H9 (cell line): Measurements from ENCODE around the gene TADA2B. TPM values are rescaled to one million over a fixed set of nuclear protein-coding genes. Genes with fewer than 3 reads are reported as not detected.
"Not testable (repeated sequence)": the region's sequence is repeated elsewhere in the genome, so short reads cannot be mapped to it uniquely, and the experiment has no call there.

ENCODE experiments used
- DNase-seq: peaks from one replicate; pipeline ENCODE4 v3.0.0-alpha.2; 2017
- H2AFZ ChIP-seq: one replicate; pipeline ENCODE4 v1.6.1; 2013; ENCODE audit warnings: mild to moderate bottlenecking, low read length, control low read depth, moderate library complexity
- H2AK5ac ChIP-seq: 2 replicates; pipeline ENCODE4 v1.6.1; 2013; ENCODE audit warnings: low read length, control low read depth, mixed read lengths; ENCODE audit not compliant: insufficient read length
- H2BK120ac ChIP-seq: one replicate; pipeline ENCODE4 v1.6.1; 2013; ENCODE audit warnings: low read depth, mild to moderate bottlenecking, low read length, control low read depth, inconsistent platforms; ENCODE audit not compliant: poor library complexity, severe bottlenecking
- H2BK12ac ChIP-seq: 2 replicates; pipeline ENCODE4 v1.6.1; 2013; ENCODE audit warnings: low read length, control low read depth, mixed read lengths, low read depth; ENCODE audit not compliant: insufficient read length
- H2BK15ac ChIP-seq: 2 replicates; pipeline ENCODE4 v1.6.1; 2013; ENCODE audit warnings: low read depth, low read length, control low read depth
- H2BK20ac ChIP-seq: one replicate; pipeline ENCODE4 v1.6.1; 2013; ENCODE audit warnings: low read depth, mild to moderate bottlenecking, low read length, control low read depth, inconsistent platforms; ENCODE audit not compliant: poor library complexity, severe bottlenecking
- H2BK5ac ChIP-seq: 2 replicates; pipeline ENCODE4 v1.6.1; 2013; ENCODE audit warnings: low read length, control low read depth, mixed read lengths; ENCODE audit not compliant: insufficient read length
- H3K14ac ChIP-seq: 2 replicates; pipeline ENCODE4 v1.6.1; 2013; ENCODE audit warnings: low read length, control low read depth; ENCODE audit not compliant: insufficient read depth
- H3K18ac ChIP-seq: 2 replicates; pipeline ENCODE4 v1.6.1; 2013; ENCODE audit warnings: low read depth, mild to moderate bottlenecking, mixed read lengths, low read length, control low read depth; ENCODE audit not compliant: insufficient read length
- H3K23ac ChIP-seq: 2 replicates; pipeline ENCODE4 v1.6.1; 2013; ENCODE audit warnings: low read length, control low read depth, mixed read lengths, low read depth; ENCODE audit not compliant: insufficient read length
- H3K23me2 ChIP-seq: 2 replicates; pipeline ENCODE4 v1.6.1; 2013; ENCODE audit warnings: low read depth, mild to moderate bottlenecking, mixed read lengths, low read length, control low read depth; ENCODE audit not compliant: insufficient read length, poor library complexity, severe bottlenecking
- H3K27ac ChIP-seq: 2 replicates; pipeline ENCODE4 v1.5.1; 2013; ENCODE audit warnings: low read length, control low read depth, mixed read lengths, low read depth; ENCODE audit not compliant: insufficient read length
- H3K27me3 ChIP-seq: 2 replicates; pipeline ENCODE4 v1.6.1; 2013; ENCODE audit warnings: low read length, control low read depth, inconsistent platforms; ENCODE audit not compliant: insufficient read depth
- H3K4ac ChIP-seq: 2 replicates; pipeline ENCODE4 v1.6.1; 2013; ENCODE audit warnings: low read depth, mild to moderate bottlenecking, control low read depth, inconsistent platforms, low read length, moderate library complexity
- H3K4me1 ChIP-seq: 2 replicates; pipeline ENCODE4 v1.6.1; 2013; ENCODE audit warnings: low read length, control low read depth, inconsistent platforms; ENCODE audit not compliant: insufficient read depth
- H3K4me2 ChIP-seq: 2 replicates; pipeline ENCODE4 v1.6.1; 2013; ENCODE audit warnings: low read length, control low read depth, mixed read lengths; ENCODE audit not compliant: insufficient read length, insufficient read depth
- H3K56ac ChIP-seq: 2 replicates; pipeline ENCODE4 v1.6.1; 2013; ENCODE audit warnings: low read depth, mild to moderate bottlenecking, mixed read lengths, low read length, control low read depth; ENCODE audit not compliant: insufficient read length
- H3K79me1 ChIP-seq: 2 replicates; pipeline ENCODE4 v1.6.1; 2013; ENCODE audit warnings: low read depth, mild to moderate bottlenecking, moderate library complexity, low read length, control low read depth, inconsistent platforms; ENCODE audit not compliant: insufficient read depth, poor library complexity, severe bottlenecking
- H3K79me2 ChIP-seq: 2 replicates; pipeline ENCODE4 v1.6.1; 2013; ENCODE audit warnings: low read length, control low read depth, inconsistent platforms; ENCODE audit not compliant: insufficient read depth
- H3K9ac ChIP-seq: 2 replicates; pipeline ENCODE4 v1.6.1; 2013; ENCODE audit warnings: low read length, control low read depth, mixed read lengths; ENCODE audit not compliant: insufficient read length; ENCODE audit errors: extremely low read depth
- H3K9me3 ChIP-seq: one replicate; pipeline ENCODE4 v1.6.1; 2013; ENCODE audit warnings: low read depth, low read length, inconsistent platforms; ENCODE audit not compliant: control insufficient read depth
- H3T11ph ChIP-seq: one replicate; pipeline ENCODE4 v1.6.1; 2013; ENCODE audit warnings: mild to moderate bottlenecking, low read length, control low read depth, inconsistent platforms
- H4K20me1 ChIP-seq: one replicate; pipeline ENCODE4 v1.6.1; 2013; ENCODE audit not compliant: control insufficient read depth, insufficient read length, insufficient read depth
- H4K5ac ChIP-seq: 2 replicates; pipeline ENCODE4 v1.6.1; 2013; ENCODE audit warnings: low read depth, mild to moderate bottlenecking, mixed read lengths, low read length, control low read depth; ENCODE audit not compliant: insufficient read length
- H4K8ac ChIP-seq: replicated peaks from 2 replicates; pipeline ENCODE4 v1.6.1; 2013; ENCODE audit warnings: low read length, control low read depth, mixed read lengths, low read depth; ENCODE audit not compliant: insufficient read length
- H4K91ac ChIP-seq: 2 replicates; pipeline ENCODE4 v1.6.1; 2013; ENCODE audit warnings: low read depth, mild to moderate bottlenecking, moderate library complexity, mixed read lengths, low read length, control low read depth; ENCODE audit not compliant: insufficient read length
- H3K27ac Mint-ChIP-seq, 3 experiments: 2 replicates in 2 of 3; 3 replicates in 1 of 3; pipeline ENCODE4 v1.8.0; 2020 to 2021; ENCODE audit warnings: mixed read lengths in 3 of 3, mild to moderate bottlenecking in 1 of 3, moderate library complexity in 1 of 3
- H3K27me3 Mint-ChIP-seq: 2 replicates; pipeline ENCODE4 v1.8.0; 2021; ENCODE audit warnings: low read depth, mild to moderate bottlenecking, moderate library complexity, mixed read lengths
- H3K36me3 Mint-ChIP-seq, 3 experiments: 2 replicates in 2 of 3; 3 replicates in 1 of 3; pipeline ENCODE4 v1.8.0; 2020 to 2021; ENCODE audit warnings: low read depth in 3 of 3, mixed read lengths in 3 of 3; ENCODE audit not compliant: insufficient read depth in 1 of 3
- H3K4me1 Mint-ChIP-seq, 2 experiments: 2 replicates each; pipeline ENCODE4 v1.8.0; 2020; ENCODE audit warnings: mixed read lengths in 2 of 2
- H3K4me3 Mint-ChIP-seq, 2 experiments: 2 replicates in 1 of 2; 3 replicates in 1 of 2; pipeline ENCODE4 v1.8.0; 2020 to 2021; ENCODE audit warnings: mild to moderate bottlenecking in 2 of 2, mixed read lengths in 2 of 2, moderate library complexity in 1 of 2
- H3K9me3 Mint-ChIP-seq, 2 experiments: 2 replicates in 1 of 2; 3 replicates in 1 of 2; pipeline ENCODE4 v1.8.0; 2020; ENCODE audit warnings: mild to moderate bottlenecking in 2 of 2, mixed read lengths in 2 of 2, moderate library complexity in 1 of 2
- WGBS: extraction: QIAGEN DNeasy Blood & Tissue Kit; methylation state at CpG from one replicate; pipeline ENCODE4 v1.1.7; 2013; ENCODE audit warnings: missing lambda C conversion rate, low lambda C conversion rate, mixed read lengths; ENCODE audit not compliant: insufficient read length; ENCODE audit errors: extremely low coverage; 5-methylcytosine and 5-hydroxymethylcytosine counted together
- total RNA-seq: library from RNA; stranded (reverse); gene quantifications from 2 replicates; pipeline ENCODE4 v1.2.1, GENCODE V29; 2021
- TF ChIP-seq, protein P1 (sequence below): fragments of 200-600 bp; sonication (generic); conservative IDR thresholded peaks from 3 replicates; pipeline ENCODE4 v1.8.0; 2021; ENCODE audit warnings: antibody characterized with exemption, mild to moderate bottlenecking

The TADA2B gene
- total RNA-seq, 1 experiment from 2014 or later = 14.0 TPM

DNA sequence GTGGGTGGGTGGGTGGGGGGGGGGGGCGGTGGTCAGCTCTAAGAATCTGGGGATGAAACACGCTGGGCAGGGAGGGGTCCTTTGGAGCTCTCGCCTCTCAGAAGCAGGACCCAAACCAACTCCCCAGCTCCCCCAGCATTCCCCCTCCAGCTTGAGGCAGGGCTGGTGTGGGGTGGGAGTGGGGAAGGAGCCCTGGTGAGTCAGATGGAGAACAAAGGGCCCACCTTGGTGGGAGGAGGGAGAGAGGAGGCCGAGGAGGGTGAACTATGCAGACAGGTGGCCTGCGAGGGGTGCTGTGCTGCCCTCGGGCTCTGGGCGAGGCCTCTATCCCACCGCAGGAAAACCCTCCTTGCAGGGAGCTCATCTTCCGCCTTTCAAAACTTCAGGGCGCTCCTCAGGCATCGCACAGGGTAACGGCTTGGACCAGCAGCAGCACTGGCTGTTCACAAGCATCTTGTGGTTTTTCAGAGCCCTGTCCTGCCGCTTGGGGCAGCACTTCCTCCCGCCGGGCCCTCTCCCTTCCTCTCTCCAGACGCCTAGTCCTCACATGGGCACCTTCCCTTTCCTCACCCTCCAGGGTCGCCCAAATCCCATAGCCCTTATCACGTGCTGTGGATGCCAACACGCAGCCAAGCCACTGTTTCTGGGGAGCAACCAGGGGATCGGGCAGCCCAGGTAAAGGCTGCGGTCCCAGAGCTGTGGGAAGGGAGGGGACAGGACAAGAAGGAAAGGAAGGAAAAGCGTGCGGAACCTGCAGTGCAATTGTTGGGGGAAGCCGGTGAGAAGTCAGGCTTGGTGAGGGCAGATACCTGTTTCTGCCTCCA is 58.7 kb downstream of the TADA2B start:
- no CpG with 5 or more reads among the region's 24 CpGs for WGBS
- Histone ChIP-seq H3K4me1 (peaks cover 2% of the 10 kb centered on the region; the same call in 1 of the 2 replicates), H3K4ac (no peak overlapping the region), H3K23ac (no peak overlapping the region), H3K79me2 (no peaks in the 10 kb centered on the region), H4K5ac (no peak overlapping the region), H3K14ac (no peak overlapping the region), H2BK12ac (no peak overlapping the region), H3K79me1 (no peaks in the 10 kb centered on the region), H3K27ac (no peak overlapping the region), H3K9ac (no peak overlapping the region), H3K18ac (no peak overlapping the region), H4K20me1 (no peaks in the 10 kb centered on the region), H2AFZ (no peak overlapping the region), H3T11ph (no peak overlapping the region), H2BK5ac (no peak overlapping the region), H2BK15ac (no peak overlapping the region), H4K8ac (no peak overlapping the region), H3K23me2 (peaks cover 10% of the 10 kb centered on the region), H2BK20ac (no peak overlapping the region), H2AK5ac (no peak overlapping the region), H4K91ac (no peak overlapping the region), H3K56ac (no peak overlapping the region), H3K27me3 (no peaks in the 10 kb centered on the region; the same call in 1 of the 2 replicates), H2BK120ac (no peak overlapping the region), H3K9me3 (no peaks in the 10 kb centered on the region), H3K4me2 (peak overlapping the region; percentile 61)
- Mint-ChIP-seq H3K27me3 (peaks cover 83% of the 10 kb centered on the region), H3K4me1 (peaks cover 9 to 17% of the 10 kb centered on the region in 2 experiments), H3K9me3 (no peaks in the 10 kb centered on the region), H3K27ac (no peak overlapping the region), H3K36me3 (no peaks in the 10 kb centered on the region), H3K4me3 (peak overlapping the region; percentile 79 to 91)
- TF ChIP-seq, protein P1, sequence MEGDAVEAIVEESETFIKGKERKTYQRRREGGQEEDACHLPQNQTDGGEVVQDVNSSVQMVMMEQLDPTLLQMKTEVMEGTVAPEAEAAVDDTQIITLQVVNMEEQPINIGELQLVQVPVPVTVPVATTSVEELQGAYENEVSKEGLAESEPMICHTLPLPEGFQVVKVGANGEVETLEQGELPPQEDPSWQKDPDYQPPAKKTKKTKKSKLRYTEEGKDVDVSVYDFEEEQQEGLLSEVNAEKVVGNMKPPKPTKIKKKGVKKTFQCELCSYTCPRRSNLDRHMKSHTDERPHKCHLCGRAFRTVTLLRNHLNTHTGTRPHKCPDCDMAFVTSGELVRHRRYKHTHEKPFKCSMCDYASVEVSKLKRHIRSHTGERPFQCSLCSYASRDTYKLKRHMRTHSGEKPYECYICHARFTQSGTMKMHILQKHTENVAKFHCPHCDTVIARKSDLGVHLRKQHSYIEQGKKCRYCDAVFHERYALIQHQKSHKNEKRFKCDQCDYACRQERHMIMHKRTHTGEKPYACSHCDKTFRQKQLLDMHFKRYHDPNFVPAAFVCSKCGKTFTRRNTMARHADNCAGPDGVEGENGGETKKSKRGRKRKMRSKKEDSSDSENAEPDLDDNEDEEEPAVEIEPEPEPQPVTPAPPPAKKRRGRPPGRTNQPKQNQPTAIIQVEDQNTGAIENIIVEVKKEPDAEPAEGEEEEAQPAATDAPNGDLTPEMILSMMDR = peak; percentile 86
- DNase-seq = peak; percentile 89

DNA sequence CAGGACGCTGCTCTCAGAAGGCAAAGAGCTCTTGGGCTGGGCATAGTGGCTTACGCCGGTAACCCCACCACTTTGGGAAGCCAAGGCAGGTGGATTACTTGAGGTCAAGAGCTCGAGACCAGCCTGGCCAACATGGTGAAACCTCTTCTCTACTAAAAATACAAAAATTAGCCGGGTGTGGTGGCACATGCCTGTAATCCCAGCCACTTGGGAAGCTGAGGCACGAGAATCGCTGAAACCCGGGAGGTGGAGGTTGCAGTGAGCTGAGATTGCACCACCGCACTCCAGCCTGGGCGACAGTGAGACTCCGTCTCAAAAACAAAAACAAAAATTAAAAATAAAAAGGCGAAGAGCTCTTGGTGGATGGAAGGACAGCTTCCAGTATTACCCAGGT is 59.3 kb downstream of the TADA2B start:
- peaks cover 9 to 17% of the 10 kb centered on the region in 2 experiments for H3K4me1 Mint-ChIP-seq
- H4K8ac ChIP-seq, H3K23me2 ChIP-seq, H3K23ac ChIP-seq, H3T11ph ChIP-seq, H3K79me2 ChIP-seq, DNase-seq, H2BK15ac ChIP-seq, H2BK120ac ChIP-seq, H4K5ac ChIP-seq, H2BK20ac ChIP-seq, H3K36me3 Mint-ChIP-seq, H4K20me1 ChIP-seq, H3K27me3 ChIP-seq, H3K9me3 Mint-ChIP-seq, H3K18ac ChIP-seq, H2AFZ ChIP-seq, H4K91ac ChIP-seq, H2BK12ac ChIP-seq, H3K9ac ChIP-seq, H3K4ac ChIP-seq, H3K27ac ChIP-seq, H3K14ac ChIP-seq, H3K27ac Mint-ChIP-seq, H3K4me1 ChIP-seq, H3K79me1 ChIP-seq, H3K9me3 ChIP-seq, H3K56ac ChIP-seq, H2BK5ac ChIP-seq, H2AK5ac ChIP-seq: not testable (repeated sequence)
- H3K4me2 ChIP-seq = peak overlapping the region; percentile 82
- WGBS = no CpG with 5 or more reads among the region's 12 CpGs
- H3K4me3 Mint-ChIP-seq = peak overlapping the region; percentile 79 to 91
- H3K27me3 Mint-ChIP-seq = peaks cover 78% of the 10 kb centered on the region
